ENCODE measurements around the gene PGM5.

PGM5 gene

DNA sequence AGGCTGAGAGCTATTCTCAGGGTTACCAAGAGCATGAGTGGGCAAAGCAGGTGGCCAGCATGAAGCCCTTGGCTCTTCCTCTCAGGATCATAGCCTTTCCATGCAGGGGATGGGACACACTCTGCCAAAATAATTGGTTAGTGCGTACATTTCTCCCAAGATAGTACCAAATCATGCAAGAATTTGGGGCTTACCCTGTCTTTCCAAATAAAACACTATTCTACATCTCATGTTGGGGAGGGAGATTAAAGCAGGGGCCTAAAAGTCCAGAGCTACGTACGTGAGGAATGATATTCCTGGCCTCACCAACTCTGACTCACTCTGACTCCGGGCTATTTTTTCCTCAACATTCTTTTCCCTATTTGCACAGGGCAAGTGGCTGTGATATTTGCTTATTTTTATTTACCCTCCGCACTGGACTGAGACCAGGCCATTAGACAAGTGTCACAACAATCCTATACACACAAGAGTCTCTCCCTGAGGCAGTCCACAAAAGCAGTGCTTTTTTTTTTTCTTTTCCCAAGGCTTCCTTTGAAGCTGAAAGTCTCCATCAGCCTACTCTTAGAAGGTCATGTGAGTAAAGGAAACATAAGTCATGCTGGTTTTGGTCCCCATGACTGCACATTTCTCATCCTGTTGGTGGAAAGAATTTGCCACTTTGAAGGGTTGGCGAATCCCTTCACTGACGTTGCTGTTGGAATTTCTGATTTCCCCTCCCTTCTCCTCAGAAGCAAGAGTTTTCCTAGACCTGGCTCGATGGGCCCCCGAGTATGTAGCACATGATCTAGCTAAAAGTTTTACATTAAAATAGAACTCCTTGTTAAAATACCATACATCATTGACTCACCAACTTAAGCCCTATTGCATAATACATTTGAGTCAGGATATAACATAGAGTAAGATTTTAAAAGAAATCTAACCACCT lies 144.3 kb downstream of the PGM5 start:
- Histone ChIP-seq H4K8ac (ENCODE audit: low read depth, low read length) (peak overlapping the region; percentile 42), H3K36me3 (ENCODE audit: control insufficient read depth in 1 of 2, insufficient read depth in 2 of 2, low read length in 2 of 2) (no peaks in the 10 kb centered on the region), H4K12ac (ENCODE audit: low read depth, low read length) (no peak overlapping the region), H3K27me3 (ENCODE audit: insufficient read depth, low read length) (no peaks in the 10 kb centered on the region), H2AFZ (ENCODE audit: insufficient read depth, low read length, poor library complexity) (no peak overlapping the region), H3K14ac (ENCODE audit: low read length) (peak overlapping the region; percentile 24), H3K79me2 (ENCODE audit: control insufficient read depth, insufficient read depth, low read length, poor library complexity) (peaks cover 1% of the 10 kb centered on the region), H3K9me3 (ENCODE audit: insufficient read depth, low read depth, low read length) (no peaks in the 10 kb centered on the region), H3K27ac (ENCODE audit: low read depth, low read length) (peak overlapping the region; percentile 57), H2BK12ac (ENCODE audit: low read length) (peak overlapping the region; percentile 92), H4K91ac (ENCODE audit: low read depth, low read length) (peak overlapping the region; percentile 67), H2AK5ac (ENCODE audit: low read length) (peak overlapping the region; percentile 18), H3K4me3 (ENCODE audit: low read depth, low read length) (no peak overlapping the region), H2BK120ac (ENCODE audit: insufficient read depth, low read length, poor library complexity) (peak overlapping the region; percentile 88), H3K4ac (ENCODE audit: low read depth, low read length) (no peak overlapping the region), H3K4me1 (ENCODE audit: control insufficient read depth in 1 of 2, insufficient read depth in 2 of 2, low read length in 2 of 2) (peaks cover 5 to 9% of the 10 kb centered on the region in 2 experiments), H3K9ac (ENCODE audit: low read length) (no peak overlapping the region), H3K79me1 (ENCODE audit: low read length) (peaks cover 4% of the 10 kb centered on the region), H2BK5ac (ENCODE audit: low read depth, low read length, poor library complexity) (peak overlapping the region; percentile 78), H3K4me2 (ENCODE audit: low read length) (no peak overlapping the region), H3K18ac (ENCODE audit: low read length) (no peak overlapping the region), H3K23ac (ENCODE audit: low read length) (no peak overlapping the region)
- WGBS (ENCODE audit: extremely low coverage, insufficient coverage, insufficient read length): no CpG with 5 or more reads among the region's 9 CpGs
- DNase-seq: peak; percentile 31 to 66

GRCh38 chr9:68502279-68502678 lies 145.9 kb downstream of the PGM5 start:
- peaks cover 5% of the 10 kb centered on the region for H3K79me1 ChIP-seq (ENCODE audit: low read length)
- H2AK5ac ChIP-seq (ENCODE audit: low read length): no peak overlapping the region
- H2BK12ac ChIP-seq (ENCODE audit: low read length): no peak overlapping the region
- H3K79me2 ChIP-seq (ENCODE audit: control insufficient read depth, insufficient read depth, low read length, poor library complexity): peaks cover 1% of the 10 kb centered on the region
- H3K18ac ChIP-seq (ENCODE audit: low read length): no peak overlapping the region
- no peak overlapping the region for H3K14ac ChIP-seq (ENCODE audit: low read length)
- H3K9me3 ChIP-seq (ENCODE audit: insufficient read depth, low read depth, low read length): no peaks in the 10 kb centered on the region
- no peaks in the 10 kb centered on the region for H3K27me3 ChIP-seq (ENCODE audit: insufficient read depth, low read length)
- H3K4me2 ChIP-seq (ENCODE audit: low read length): no peak overlapping the region
- no peak overlapping the region for H2AFZ ChIP-seq (ENCODE audit: insufficient read depth, low read length, poor library complexity)
- H3K36me3 ChIP-seq (ENCODE audit: control insufficient read depth in 1 of 2, insufficient read depth in 2 of 2, low read length in 2 of 2): no peaks in the 10 kb centered on the region
- no peak overlapping the region for H3K4ac ChIP-seq (ENCODE audit: low read depth, low read length)
- no peak overlapping the region for H2BK120ac ChIP-seq (ENCODE audit: insufficient read depth, low read length, poor library complexity)
- H4K91ac ChIP-seq (ENCODE audit: low read depth, low read length): peak overlapping the region; percentile 5
- H4K8ac ChIP-seq (ENCODE audit: low read depth, low read length): no peak overlapping the region
- no peak overlapping the region for H3K23ac ChIP-seq (ENCODE audit: low read length)
- H4K12ac ChIP-seq (ENCODE audit: low read depth, low read length): no peak overlapping the region
- no peak overlapping the region for H2BK5ac ChIP-seq (ENCODE audit: low read depth, low read length, poor library complexity)
- WGBS (ENCODE audit: extremely low coverage, insufficient coverage, insufficient read length): no CpG with 5 or more reads among the region's 4 CpGs
- DNase-seq: no peak
- H3K9ac ChIP-seq (ENCODE audit: low read length): no peak overlapping the region
- no peak overlapping the region for H3K27ac ChIP-seq (ENCODE audit: low read depth, low read length)
- H3K4me1 ChIP-seq (ENCODE audit: control insufficient read depth in 1 of 2, insufficient read depth in 2 of 2, low read length in 2 of 2): peaks cover 5 to 9% of the 10 kb centered on the region in 2 experiments
- no peak overlapping the region for H3K4me3 ChIP-seq (ENCODE audit: low read depth, low read length)

- Histone ChIP-seq H2BK5ac (ENCODE audit: low read depth, low read length, poor library complexity) (no peak overlapping the region), H3K79me1 (ENCODE audit: low read length) (peaks cover 4% of the 10 kb centered on the region), H4K8ac (ENCODE audit: low read depth, low read length) (no peak overlapping the region), H3K27me3 (ENCODE audit: insufficient read depth, low read length) (no peaks in the 10 kb centered on the region), H2AK5ac (ENCODE audit: low read length) (peak overlapping the region; percentile 45), H3K9me3 (ENCODE audit: insufficient read depth, low read depth, low read length) (no peaks in the 10 kb centered on the region), H3K4ac (ENCODE audit: low read depth, low read length) (peak overlapping the region; percentile 44), H3K36me3 (ENCODE audit: control insufficient read depth in 1 of 2, insufficient read depth in 2 of 2, low read length in 2 of 2) (no peaks in the 10 kb centered on the region), H3K14ac (ENCODE audit: low read length) (no peak overlapping the region), H2BK12ac (ENCODE audit: low read length) (peak overlapping the region; percentile 19), H2AFZ (ENCODE audit: insufficient read depth, low read length, poor library complexity) (no peak overlapping the region), H3K23ac (ENCODE audit: low read length) (no peak overlapping the region), H3K4me1 (ENCODE audit: control insufficient read depth in 1 of 2, insufficient read depth in 2 of 2, low read length in 2 of 2) (peaks cover 2 to 7% of the 10 kb centered on the region in 2 experiments), H4K91ac (ENCODE audit: low read depth, low read length) (peak overlapping the region; percentile 16), H2BK120ac (ENCODE audit: insufficient read depth, low read length, poor library complexity) (no peak overlapping the region), H3K79me2 (ENCODE audit: control insufficient read depth, insufficient read depth, low read length, poor library complexity) (no peaks in the 10 kb centered on the region), H3K4me2 (ENCODE audit: low read length) (no peak overlapping the region), H3K9ac (ENCODE audit: low read length) (no peak overlapping the region), H3K27ac (ENCODE audit: low read depth, low read length) (no peak overlapping the region), H3K18ac (ENCODE audit: low read length) (no peak overlapping the region), H4K12ac (ENCODE audit: low read depth, low read length) (no peak overlapping the region), H3K4me3 (ENCODE audit: low read depth, low read length) (no peak overlapping the region)
- no CpG with 5 or more reads among the region's 4 CpGs for WGBS (ENCODE audit: extremely low coverage, insufficient coverage, insufficient read length)
- no peak for DNase-seq
These were observed 149.4 kb downstream of the PGM5 start for GRCh38 chr9:68505681-68506409.

DNA sequence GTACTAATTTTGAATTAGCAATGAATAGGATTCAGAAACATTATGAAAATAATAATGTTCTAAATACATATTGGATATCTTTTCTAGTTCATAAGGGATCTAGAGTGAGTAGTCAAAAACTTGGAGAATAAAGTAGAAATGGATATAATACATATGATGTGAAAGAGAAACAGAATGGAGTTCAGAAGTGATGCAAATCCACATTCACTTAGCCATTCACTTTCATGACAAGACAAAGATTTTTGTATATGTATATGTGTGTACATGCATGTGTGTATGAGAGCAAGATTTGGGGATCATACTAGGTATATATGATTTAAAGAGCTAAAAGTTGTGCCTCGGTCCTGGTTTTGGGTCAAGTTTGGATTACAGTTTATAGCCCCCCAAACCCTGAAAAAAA lies 150.1 kb downstream of the PGM5 start:
- no peaks in the 10 kb centered on the region for H3K27me3 ChIP-seq (ENCODE audit: insufficient read depth, low read length)
- no peak overlapping the region for H2AK5ac ChIP-seq (ENCODE audit: low read length)
- H3K79me2 ChIP-seq (ENCODE audit: control insufficient read depth, insufficient read depth, low read length, poor library complexity): no peaks in the 10 kb centered on the region
- no peak overlapping the region for H3K4me2 ChIP-seq (ENCODE audit: low read length)
- no peak overlapping the region for H4K12ac ChIP-seq (ENCODE audit: low read depth, low read length)
- H2BK12ac ChIP-seq (ENCODE audit: low read length): no peak overlapping the region
- no peak overlapping the region for H2BK5ac ChIP-seq (ENCODE audit: low read depth, low read length, poor library complexity)
- no peak overlapping the region for H3K4me3 ChIP-seq (ENCODE audit: low read depth, low read length)
- peaks cover 4% of the 10 kb centered on the region for H3K79me1 ChIP-seq (ENCODE audit: low read length)
- no peak overlapping the region for H3K4ac ChIP-seq (ENCODE audit: low read depth, low read length)
- H3K9ac ChIP-seq (ENCODE audit: low read length): no peak overlapping the region
- H3K36me3 ChIP-seq (ENCODE audit: control insufficient read depth in 1 of 2, insufficient read depth in 2 of 2, low read length in 2 of 2): no peaks in the 10 kb centered on the region
- no peak overlapping the region for H2AFZ ChIP-seq (ENCODE audit: insufficient read depth, low read length, poor library complexity)
- WGBS (ENCODE audit: extremely low coverage, insufficient coverage, insufficient read length): no CpG with 5 or more reads among the region's 1 CpG
- DNase-seq: no peak
- H4K91ac ChIP-seq (ENCODE audit: low read depth, low read length): no peak overlapping the region
- no peak overlapping the region for H2BK120ac ChIP-seq (ENCODE audit: insufficient read depth, low read length, poor library complexity)
- no peak overlapping the region for H3K23ac ChIP-seq (ENCODE audit: low read length)
- H4K8ac ChIP-seq (ENCODE audit: low read depth, low read length): no peak overlapping the region
- H3K4me1 ChIP-seq (ENCODE audit: control insufficient read depth in 1 of 2, insufficient read depth in 2 of 2, low read length in 2 of 2): peaks cover 0 to 2% of the 10 kb centered on the region in 2 experiments
- H3K14ac ChIP-seq (ENCODE audit: low read length): no peak overlapping the region
- H3K18ac ChIP-seq (ENCODE audit: low read length): no peak overlapping the region
- H3K9me3 ChIP-seq (ENCODE audit: insufficient read depth, low read depth, low read length): no peaks in the 10 kb centered on the region
- H3K27ac ChIP-seq (ENCODE audit: low read depth, low read length): no peak overlapping the region

All from trophoblast cell (in vitro differentiated cells and primary cell).